Heart left ventricle (tissue), 16 donors: ENCODE results near the gene CCL22. TPM values are rescaled to one million over a fixed set of nuclear protein-coding genes. Genes with fewer than 3 reads are reported as not detected.

ENCODE experiments used
- ATAC-seq, 4 donors: fragments of 200-7000 bp; cut with Tn5 transposase; one replicate each; pipeline ENCODE4 v1.9.1; 2020 to 2022; ENCODE audit warnings: moderate library complexity in 4 of 4, mild to moderate bottlenecking in 3 of 4, moderate number of reproducible peaks in 1 of 4
- DNase-seq, 5 donors: peaks; one replicate each; pipeline ENCODE4 v3.0.0-alpha.2; 2020
- H3K27ac ChIP-seq, 12 donors: fragments of 200-600 bp; sonication (generic) in 4 of 12; one replicate each; pipeline versions ENCODE4 v1.5.0 to v1.8.0; 2016 to 2022; ENCODE audit warnings: mild to moderate bottlenecking in 2 of 12
- H3K27me3 ChIP-seq, 9 donors: fragments of 200-600 bp; sonication (generic) in 2 of 9; one replicate each; pipeline versions ENCODE4 v1.5.1 to v1.8.0; 2016 to 2022; ENCODE audit warnings: mild to moderate bottlenecking in 3 of 9
- H3K36me3 ChIP-seq, 9 donors: fragments of 200-600 bp; sonication (generic) in 2 of 9; one replicate each; pipeline versions ENCODE4 v1.5.0 to v1.8.0; 2018 to 2022; ENCODE audit warnings: mild to moderate bottlenecking in 2 of 9
- H3K4me1 ChIP-seq, 12 donors: fragments of 200-600 bp; sonication (generic) in 4 of 12; one replicate each; pipeline versions ENCODE4 v1.5.0 to v1.8.0; 2016 to 2022; ENCODE audit warnings: mild to moderate bottlenecking in 3 of 12
- H3K4me3 ChIP-seq, 12 donors: fragments of 200-600 bp; sonication (generic) in 4 of 12; one replicate each; pipeline versions ENCODE4 v1.5.0 to v1.8.0; 2017 to 2022; ENCODE audit warnings: mild to moderate bottlenecking in 9 of 12, moderate library complexity in 4 of 12
- H3K9me3 ChIP-seq, 12 donors: fragments of 200-600 bp; sonication (generic) in 4 of 12; one replicate each; pipeline versions ENCODE4 v1.5.0 to v1.8.0; 2016 to 2022; ENCODE audit warnings: mild to moderate bottlenecking in 1 of 12
- CTCF ChIP-seq, 12 donors: fragments of 200-600 bp; sonication (generic) in 4 of 12; IDR thresholded peaks; one replicate each; pipeline versions ENCODE4 v1.5.0 to v1.8.0; 2018 to 2022; ENCODE audit warnings: antibody characterized with exemption in 12 of 12, mild to moderate bottlenecking in 5 of 12
- POLR2A ChIP-seq, 2 donors: fragments of 450-650 bp; IDR thresholded peaks; one replicate each; pipeline ENCODE4 v1.6.1; 2017; ENCODE audit warnings: antibody characterized with exemption in 2 of 2, mild to moderate bottlenecking in 2 of 2, moderate library complexity in 2 of 2
- WGBS, 4 donors: extraction: QIAGEN DNeasy Blood & Tissue Kit in 2 of 4; methylation state at CpG; one replicate each; pipeline versions ENCODE4 v1.1.5 to v1.1.7; 2013 to 2018; 5-methylcytosine and 5-hydroxymethylcytosine counted together
- intact Hi-C, 10 donors: fragments of 100-400 bp; cut with DNase I; formaldehyde crosslinking; loops; one replicate each; pipeline versions ENCODE4 v1.11.1 to v1.14.2; 2022
- polyA plus RNA-seq, 2 donors: library from polyadenylated mRNA; stranded (reverse); fragments of 200-250 nt; gene quantifications; one replicate each; pipeline ENCODE4 v1.2.3, GENCODE V29; 2013
- total RNA-seq, 9 donors: library from RNA; depleted of rRNA in 2 of 9; stranded (reverse); fragments of >200 nt in 2 of 9; fragmentation: NEBNext Ultra II Directional in 3 of 9; extraction: Animal tissue kit (Norgen Biotek cat#: 25700) in 3 of 9; gene quantifications; one replicate each; pipeline versions ENCODE4 v1.1.0 to v1.2.4, GENCODE V29; 2016 to 2023
- donor health status: ischemic (EF 13 %, LVEDD 7.1; RV severe dilation, severe dysfunction).
- donor health status: healthy with polysubstance abuse.
- donor health status: DM: no; HTN: yes; CAD: no.
- donor health status: DM: no; HTN: no; CAD: no.
- donor health status: ischemic (EF 25% LVEDD 6.9; RV normal size, moderate dysfunction).
- donor health status: ischemic (EF 25% LVEDD 5.7; RV mildly dilated, moderate dysfunction).
- donor health status: healthy.
- donor health status: DM: yes; HTN: yes; CAD: no.
- donor health status: ischemic (EF 35%, LVEDD 5.7; RV mildly dilated, moderate dysfunction).
- donor health status: nonischemic (EF 11% LVEDD 7.7; RV severe dilation, severe dysfunction).
- donor health status: DM: yes; HTN: yes; CAD: no.
- donor health status: PGD.
- donor health status: ischemic (EF 29% LVEDD 5.4; RV normal size, mild dysfunction).
- donor health status: nonischemic (EF 23%, LVEDD 6.1; RV moderate dilation, normal function).

Gene CCL22
- total and polyA plus RNA-seq, 11 donors, result 0.06 to 0.24 (median 0.12) TPM; not detected in 5

- H3K4me1 ChIP-seq, result peaks cover 0 to 44% (median 33%) of the 10 kb centered on the region in 12 donors
- H3K27me3 ChIP-seq, result no peaks in the 10 kb centered on the region
- peak; percentile 33 to 82 (median 58) for ATAC-seq
- no peaks in the 10 kb centered on the region for H3K9me3 ChIP-seq
- H3K27ac ChIP-seq, result peak overlapping the region in 7 of 12 donors; percentile 3 to 87 (median 37)
- H3K36me3 ChIP-seq, result no peaks in the 10 kb centered on the region
- DNase-seq, result peak in 2 of 5 donors; percentile 18 to 33
- 46 to 51% (median 50%) methylated on average over 13 of the region's 13 CpGs for WGBS, 4 donors
- intact Hi-C loops, result loop anchor here in 4 of 10 donors (5.0 to 10.0 kb wide), 3 partner anchors 49 to 56 kb away; partner anchors contain the start of gene CX3CL1 (in 2 of the 4)
- no peak overlapping the region for H3K4me3 ChIP-seq
- TF ChIP-seq CTCF (IDR thresholded peaks at IDR 0.05) (peak in 2 of 12 donors; percentile 23 to 25), POLR2A (IDR thresholded peaks at IDR 0.05) (no peak)
Observed at GRCh38 chr16:57318240-57318970, 40.2 kb upstream of the CCL22 start.

GRCh38 chr16:57319646-57320045 is 38.9 kb upstream of the CCL22 start:
- no peak for TF ChIP-seq POLR2A (IDR thresholded peaks at IDR 0.05)
- no peak for TF ChIP-seq CTCF (IDR thresholded peaks at IDR 0.05)
- Histone ChIP-seq H3K4me1 (peaks cover 0 to 37% (median 27%) of the 10 kb centered on the region in 12 donors), H3K27ac (no peak overlapping the region), H3K36me3 (no peaks in the 10 kb centered on the region), H3K4me3 (no peak overlapping the region), H3K27me3 (no peaks in the 10 kb centered on the region), H3K9me3 (peaks cover 0 to 3% (median 0%) of the 10 kb centered on the region in 12 donors)
- intact Hi-C loops, result loop anchor here in 4 of 10 donors (5.0 to 10.0 kb wide), 3 partner anchors 48 to 55 kb away; partner anchors contain the start of gene CX3CL1 (in 2 of the 4)
- no peak for ATAC-seq
- 68 to 75% (median 70%) methylated on average over 2 of the region's 2 CpGs for WGBS, 4 donors
- DNase-seq, result no peak

- 61 to 67% (median 63%) methylated on average over 2 of the region's 2 CpGs for WGBS, 4 donors
- no peaks in the 10 kb centered on the region for H3K36me3 ChIP-seq
- H3K9me3 ChIP-seq, result peaks cover 0 to 24% (median 0%) of the 10 kb centered on the region in 12 donors
- no peak overlapping the region for H3K4me3 ChIP-seq
- ATAC-seq (no peak), DNase-seq (no peak)
- H3K4me1 ChIP-seq, result no peaks in the 10 kb centered on the region
- intact Hi-C loops, result no loop called here
- TF ChIP-seq POLR2A (IDR thresholded peaks at IDR 0.05) (no peak), CTCF (IDR thresholded peaks at IDR 0.05) (no peak)
- no peaks in the 10 kb centered on the region for H3K27me3 ChIP-seq
- no peak overlapping the region for H3K27ac ChIP-seq
Observed at GRCh38 chr16:57324749-57325148, 33.8 kb upstream of the CCL22 start.

GRCh38 chr16:57325458-57325857 is 33.1 kb upstream of the CCL22 start:
- TF ChIP-seq CTCF (IDR thresholded peaks at IDR 0.05), result no peak
- TF ChIP-seq POLR2A (IDR thresholded peaks at IDR 0.05), result no peak
- intact Hi-C loops, result no loop called here
- 72 to 87% (median 77%) methylated on average over 1 of the region's 1 CpG for WGBS, 4 donors
- H3K36me3 ChIP-seq, result no peaks in the 10 kb centered on the region
- H3K27me3 ChIP-seq, result no peaks in the 10 kb centered on the region
- DNase-seq (no peak), ATAC-seq (no peak)
- no peaks in the 10 kb centered on the region for H3K4me1 ChIP-seq
- peaks cover 0 to 24% (median 0%) of the 10 kb centered on the region in 12 donors for H3K9me3 ChIP-seq
- H3K4me3 ChIP-seq, result no peak overlapping the region
- H3K27ac ChIP-seq, result no peak overlapping the region
